SK-N-MC (cell line): Measurements from ENCODE around the gene CEP104.

Source experiments
- DNase-seq: peaks from one replicate; pipeline ENCODE4 v3.0.0-alpha.2; 2011; ENCODE audit warnings: low read depth, low spot score
- H3K27ac ChIP-seq: fragments of 200-600 bp; sonication (generic); 2 replicates; pipeline ENCODE4 v1.5.1; 2016; ENCODE audit warnings: mixed run types
- H3K36me3 ChIP-seq: fragments of 200-600 bp; sonication (generic); 2 replicates; pipeline ENCODE4 v1.6.1; 2017; ENCODE audit warnings: antibody characterized with exemption, low read length, mixed read lengths; ENCODE audit not compliant: insufficient read depth
- H3K4me3 ChIP-seq: fragments of 200-600 bp; sonication (generic); 2 replicates; pipeline ENCODE4 v1.5.1; 2016
- H3K9ac ChIP-seq: fragments of 200-600 bp; sonication (generic); 2 replicates; pipeline ENCODE4 v1.8.0; 2017; ENCODE audit warnings: mixed run types, mixed read lengths; ENCODE audit not compliant: insufficient read length
- H3K9me3 ChIP-seq: fragments of 200-600 bp; sonication (generic); 2 replicates; pipeline ENCODE4 v1.6.1; 2017; ENCODE audit warnings: low read depth, mild to moderate bottlenecking, antibody characterized with exemption, low read length, moderate library complexity, mixed read lengths
- EZH2 ChIP-seq: fragments of 200-600 bp; sonication (generic); IDR thresholded peaks from one replicate; pipeline ENCODE4 v1.6.1; 2017; ENCODE audit warnings: antibody characterized with exemption
- FOXP2 ChIP-seq: optimal IDR thresholded peaks from 2 replicates; pipeline ENCODE3; 2011; ENCODE audit warnings: mild to moderate bottlenecking, moderate library complexity; ENCODE audit not compliant: insufficient read depth; ENCODE audit errors: extremely low read length, control extremely low read depth
- POLR2AphosphoS5 ChIP-seq: IDR thresholded peaks from 2 replicates; pipeline ENCODE4 v1.6.1; 2012; ENCODE audit warnings: mild to moderate bottlenecking, low read depth, low read length, borderline replicate concordance

Gene CEP104

GRCh38 chr1:3886691-3887090 lies 29.7 kb upstream of the CEP104 start:
- Histone ChIP-seq H3K36me3 (peaks cover 40% of the 10 kb centered on the region; the same call in 1 of the 2 replicates), H3K27ac (no peak overlapping the region), H3K9me3 (no peaks in the 10 kb centered on the region), H3K4me3 (no peak overlapping the region), H3K9ac (no peak overlapping the region)
- no peak for DNase-seq
- TF ChIP-seq FOXP2 (no peak), EZH2 (no peak), POLR2AphosphoS5 (no peak)

GRCh38 chr1:3886106-3886670 lies 29.2 kb upstream of the CEP104 start:
- Histone ChIP-seq H3K9ac (no peak overlapping the region), H3K36me3 (peaks cover 35% of the 10 kb centered on the region; the same call in 1 of the 2 replicates), H3K27ac (no peak overlapping the region), H3K9me3 (no peaks in the 10 kb centered on the region), H3K4me3 (no peak overlapping the region)
- no peak for DNase-seq
- TF ChIP-seq POLR2AphosphoS5 (no peak), FOXP2 (no peak), EZH2 (no peak)

DNA sequence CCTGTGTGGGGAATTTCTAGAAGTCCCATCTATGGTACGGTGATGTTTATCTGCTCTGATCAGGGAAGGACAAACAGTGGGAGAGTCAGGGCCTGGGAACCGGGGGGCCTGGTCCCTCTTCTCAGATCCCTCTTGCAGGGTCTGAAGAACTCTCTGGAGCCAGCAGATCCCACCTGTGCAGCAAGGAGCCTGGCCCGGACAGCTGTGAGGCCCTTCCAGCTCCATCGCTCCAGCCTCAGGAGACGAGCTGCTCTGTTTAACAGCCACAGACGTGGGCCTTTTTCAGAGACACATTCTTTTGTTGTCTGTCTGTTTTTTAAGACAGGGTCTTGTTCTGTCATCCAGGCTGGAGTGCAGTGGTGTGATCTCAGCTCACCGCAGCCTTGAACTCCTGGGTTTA lies 28.6 kb upstream of the CEP104 start:
- DNase-seq: no peak
- TF ChIP-seq FOXP2 (no peak), EZH2 (no peak), POLR2AphosphoS5 (no peak)
- no peak overlapping the region for H3K9ac ChIP-seq
- H3K9me3 ChIP-seq: no peaks in the 10 kb centered on the region
- H3K27ac ChIP-seq: no peak overlapping the region
- H3K36me3 ChIP-seq: peaks cover 29% of the 10 kb centered on the region; the same call in 1 of the 2 replicates
- H3K4me3 ChIP-seq: no peak overlapping the region

DNA sequence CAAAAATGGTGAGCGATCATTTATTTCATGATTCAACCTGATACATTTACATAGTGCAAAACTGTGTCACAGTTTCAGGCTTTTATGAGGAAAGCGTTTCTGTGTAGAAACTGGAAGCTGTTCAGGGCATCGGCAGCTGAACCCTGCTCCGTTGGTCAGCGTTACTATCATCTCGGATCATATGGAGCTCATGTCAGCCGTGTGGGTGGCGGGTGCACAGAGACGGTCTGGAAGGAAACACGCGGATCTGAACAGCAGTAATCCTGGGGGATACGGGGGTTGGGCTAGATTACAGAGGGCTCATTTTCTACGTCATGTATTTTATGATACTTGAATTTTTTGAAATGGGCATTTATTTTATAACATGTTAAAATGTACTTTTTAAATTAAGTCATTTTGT lies 28.0 kb upstream of the CEP104 start:
- Histone ChIP-seq H3K9ac (no peak overlapping the region), H3K9me3 (no peaks in the 10 kb centered on the region), H3K36me3 (peaks cover 23% of the 10 kb centered on the region; the same call in 1 of the 2 replicates), H3K4me3 (no peak overlapping the region), H3K27ac (no peak overlapping the region)
- TF ChIP-seq EZH2 (no peak), POLR2AphosphoS5 (no peak), FOXP2 (no peak)
- no peak for DNase-seq

DNA sequence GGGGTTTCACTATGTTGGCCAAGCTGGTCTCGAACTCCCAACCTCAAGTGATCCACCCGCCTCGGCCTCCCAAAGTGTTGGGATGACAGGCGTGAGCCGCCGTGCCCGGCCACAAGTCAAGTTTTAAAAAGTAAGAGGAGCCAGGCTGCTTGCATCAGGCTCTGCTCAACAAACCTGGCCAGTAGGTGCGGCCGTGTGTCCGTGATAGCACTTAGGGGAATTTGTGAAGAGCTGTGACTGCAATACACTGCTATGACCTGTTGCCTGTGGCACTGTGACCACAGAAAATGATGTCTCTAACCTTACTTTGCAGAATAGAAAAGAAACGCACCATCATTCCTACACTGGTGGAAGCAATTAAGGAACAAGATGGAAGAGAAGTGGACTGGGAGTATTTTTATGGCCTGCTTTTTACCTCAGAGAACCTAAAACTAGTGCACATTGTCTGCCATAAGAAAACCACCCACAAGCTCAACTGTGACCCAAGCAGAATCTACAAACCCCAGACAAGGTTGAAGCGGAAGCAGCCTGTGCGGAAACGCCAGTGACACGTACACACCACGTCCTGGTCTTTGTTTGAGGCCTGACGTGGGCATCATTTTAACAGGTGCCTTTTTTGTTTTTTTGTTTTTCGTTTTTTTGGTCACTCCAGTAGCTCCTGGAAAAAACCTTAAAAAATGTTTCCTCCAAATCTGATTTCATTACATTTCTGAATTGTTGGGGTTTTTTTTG lies 26.3 kb upstream of the CEP104 start:
- Histone ChIP-seq H3K4me3 (no peak overlapping the region), H3K9ac (no peak overlapping the region), H3K9me3 (no peaks in the 10 kb centered on the region), H3K27ac (no peak overlapping the region), H3K36me3 (peaks cover 22% of the 10 kb centered on the region; the same call in 1 of the 2 replicates)
- TF ChIP-seq EZH2 (no peak), FOXP2 (no peak), POLR2AphosphoS5 (no peak)
- DNase-seq: no peak

DNA sequence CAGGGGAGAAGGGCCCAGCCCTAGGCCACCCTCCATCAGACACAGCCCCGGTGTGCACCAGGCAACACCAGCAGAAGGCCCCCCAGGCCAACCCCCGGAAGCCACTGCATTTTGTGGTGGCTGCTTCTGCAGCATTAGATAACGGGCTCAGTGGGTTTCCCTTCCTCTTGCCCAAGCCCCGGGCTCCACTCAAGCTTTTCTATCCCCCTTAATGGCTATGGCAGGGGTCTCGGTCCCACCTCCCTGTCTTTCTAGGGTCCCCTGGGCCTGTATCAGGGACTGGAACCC lies 24.1 kb upstream of the CEP104 start:
- peaks cover 7% of the 10 kb centered on the region; the same call in 1 of the 2 replicates for H3K36me3 ChIP-seq
- TF ChIP-seq EZH2 (no peak), FOXP2 (no peak), POLR2AphosphoS5 (no peak)
- no peak overlapping the region for H3K27ac ChIP-seq
- no peak overlapping the region for H3K4me3 ChIP-seq
- no peak overlapping the region for H3K9ac ChIP-seq
- H3K9me3 ChIP-seq: no peaks in the 10 kb centered on the region
- no peak for DNase-seq

- TF ChIP-seq POLR2AphosphoS5 (no peak), FOXP2 (no peak), EZH2 (no peak)
- no peak overlapping the region for H3K27ac ChIP-seq
- H3K9ac ChIP-seq: no peak overlapping the region
- no peaks in the 10 kb centered on the region for H3K9me3 ChIP-seq
- DNase-seq: no peak
- peaks cover 5% of the 10 kb centered on the region; the same call in 1 of the 2 replicates for H3K36me3 ChIP-seq
- no peak overlapping the region for H3K4me3 ChIP-seq
These were observed 23.6 kb upstream of the CEP104 start for GRCh38 chr1:3880429-3881192.

DNA sequence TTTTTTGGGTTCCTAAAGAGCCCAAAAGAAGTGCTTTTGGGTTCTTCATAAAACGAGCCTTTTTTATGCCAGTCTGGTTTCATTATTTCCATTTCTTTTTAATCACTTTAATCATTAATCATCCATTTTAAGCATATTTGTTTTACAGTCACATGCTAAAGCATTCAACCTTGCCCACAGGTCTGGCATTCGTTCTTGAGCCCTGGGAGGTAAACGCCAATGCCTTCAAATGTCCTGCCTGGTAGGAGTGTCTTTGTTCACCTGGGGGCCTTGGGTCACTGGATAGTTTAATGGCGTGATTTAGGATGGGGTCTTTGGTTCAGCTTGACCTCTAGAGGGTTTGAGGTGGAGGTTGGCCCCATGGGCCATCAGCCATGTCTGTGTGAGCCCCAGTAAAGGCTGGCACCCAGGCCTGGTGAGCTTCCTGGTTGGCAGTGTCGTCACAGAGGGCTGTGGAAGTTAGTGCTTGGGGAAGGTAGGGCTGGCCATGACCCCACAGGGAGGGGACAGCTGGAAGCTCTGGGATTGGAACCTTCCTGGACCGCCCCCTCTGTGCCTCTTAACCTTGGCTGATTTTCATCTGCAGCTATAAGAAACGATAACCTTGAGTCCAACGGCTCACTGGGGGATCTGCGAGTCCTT lies 22.9 kb upstream of the CEP104 start:
- TF ChIP-seq FOXP2 (no peak), POLR2AphosphoS5 (no peak), EZH2 (no peak)
- no peak for DNase-seq
- Histone ChIP-seq H3K27ac (no peak overlapping the region), H3K9ac (no peak overlapping the region), H3K36me3 (peaks cover 5% of the 10 kb centered on the region; the same call in 1 of the 2 replicates), H3K9me3 (no peaks in the 10 kb centered on the region), H3K4me3 (no peak overlapping the region)
